ENCODE measurements around the gene HSPB6. TPM values are rescaled to one million over a fixed set of nuclear protein-coding genes. Genes with fewer than 3 reads are reported as not detected.

HSPB6 gene
- total and polyA plus RNA-seq, 4 donors: 13.2 to 44.8 (median 24.5) TPM

DNA sequence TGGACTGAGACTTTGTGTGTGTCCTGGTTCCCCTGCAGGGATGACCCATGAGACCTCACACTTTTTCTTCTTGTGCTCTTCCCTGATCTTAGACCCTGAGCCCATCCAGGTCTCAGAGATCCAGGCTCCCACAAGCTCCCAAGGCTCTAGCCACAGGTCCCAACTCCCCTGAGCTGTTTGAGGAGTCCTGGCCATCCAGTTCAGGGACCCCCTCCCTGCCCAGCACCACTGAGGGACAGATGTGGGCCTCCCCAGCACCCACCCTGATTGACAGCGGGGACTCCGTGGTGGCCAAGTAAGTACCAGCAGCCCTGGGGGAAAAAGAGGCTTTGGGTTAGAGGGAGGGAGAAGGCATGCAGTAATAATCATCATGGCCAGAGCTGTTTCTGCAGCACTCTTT, 2.9 kb upstream of the HSPB6 start:
- 91 to 100% methylated on average over 2 of the region's 2 CpGs for WGBS, 2 donors
- peak overlapping the region in 1 of 2 donors; percentile 37 for H3K9ac ChIP-seq (ENCODE audit: insufficient read depth in 1 of 2, low read length in 2 of 2)
- no peak for ATAC-seq (ENCODE audit: insufficient read depth, low FRiP score)

DNA sequence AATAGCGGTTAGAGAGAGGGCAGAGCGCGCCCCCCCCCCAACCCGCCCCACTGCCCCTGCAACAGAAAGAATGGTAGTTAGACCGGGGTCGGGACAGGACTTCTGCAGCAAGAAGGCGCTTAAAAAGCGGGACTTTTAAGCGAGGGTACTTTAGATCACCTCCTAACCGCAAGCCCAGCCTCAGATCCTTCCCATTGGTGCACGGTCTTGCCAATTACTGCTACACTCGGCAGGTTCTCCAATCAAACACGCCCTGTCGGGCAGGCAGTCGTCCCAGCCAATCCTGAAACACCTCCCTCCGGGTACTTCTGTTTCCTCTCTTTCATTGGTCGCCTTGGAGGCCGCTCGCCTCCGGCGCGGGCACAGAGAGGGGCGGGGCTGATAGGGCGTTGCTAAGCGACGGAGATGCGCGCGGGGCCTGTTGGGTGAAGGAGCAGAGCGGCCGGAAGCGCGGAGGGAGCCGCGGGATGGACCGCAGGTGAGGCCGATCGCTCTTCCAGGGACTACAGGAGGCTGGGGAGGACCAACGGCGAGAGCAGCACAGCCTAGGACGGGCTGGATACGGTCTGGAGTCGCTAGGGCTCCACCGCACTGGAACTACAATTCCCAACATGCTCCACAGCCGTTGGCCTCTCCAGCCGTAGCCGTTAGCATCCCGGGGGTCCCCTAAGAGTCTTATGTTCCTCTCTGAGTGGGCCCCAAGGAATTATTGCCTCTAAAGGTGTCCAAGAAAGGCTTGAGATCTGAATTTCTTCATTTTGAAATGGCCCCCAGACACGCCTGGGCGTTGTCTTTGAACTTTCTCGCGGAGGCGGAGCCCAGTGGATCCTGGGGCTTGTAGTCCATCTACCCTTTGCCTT, 1.1 kb upstream of the HSPB6 start, which contains the start of gene PROSER3:
TSS of gene PROSER3 (plus strand) at position 428 of the 860 bp plus-strand sequence. CDS start at position 468, 40 bp downstream.
- Histone ChIP-seq H3K27ac (ENCODE audit: low read depth in 1 of 2, low read length in 1 of 2) (peak within 1 kb of the TSS; percentile 97), H3K27me3 (ENCODE audit: control insufficient read depth in 3 of 3, insufficient read depth in 3 of 3, low read length in 2 of 3) (peaks cover 0 to 4% (median 0%) of the 10 kb centered on the region in 3 donors), H3K4me1 (ENCODE audit: control insufficient read depth in 5 of 5, insufficient read depth in 5 of 5, low read length in 5 of 5) (peaks cover 0 to 32% (median 14%) of the 10 kb centered on the region in 5 donors), H3K36me3 (ENCODE audit: control insufficient read depth in 4 of 4, insufficient read depth in 4 of 4, low read length in 4 of 4) (peaks cover 0 to 20% (median 17%) of the 10 kb centered on the region in 4 donors), H3K4me3 (peak within 1 kb of the TSS; percentile 91), H3K9ac (ENCODE audit: insufficient read depth in 1 of 2, low read length in 2 of 2) (peak within 1 kb of the TSS; percentile 46 to 96), H3K9me3 (ENCODE audit: control insufficient read depth in 4 of 4, insufficient read depth in 3 of 4, low read length in 3 of 4) (peaks cover 0 to 2% (median 0%) of the 10 kb centered on the region in 4 donors)
- DNase-seq (peak; percentile 99 to 100 (median 100)), ATAC-seq (ENCODE audit: insufficient read depth, low FRiP score) (peak; percentile 95)
- TF ChIP-seq, protein P1, sequence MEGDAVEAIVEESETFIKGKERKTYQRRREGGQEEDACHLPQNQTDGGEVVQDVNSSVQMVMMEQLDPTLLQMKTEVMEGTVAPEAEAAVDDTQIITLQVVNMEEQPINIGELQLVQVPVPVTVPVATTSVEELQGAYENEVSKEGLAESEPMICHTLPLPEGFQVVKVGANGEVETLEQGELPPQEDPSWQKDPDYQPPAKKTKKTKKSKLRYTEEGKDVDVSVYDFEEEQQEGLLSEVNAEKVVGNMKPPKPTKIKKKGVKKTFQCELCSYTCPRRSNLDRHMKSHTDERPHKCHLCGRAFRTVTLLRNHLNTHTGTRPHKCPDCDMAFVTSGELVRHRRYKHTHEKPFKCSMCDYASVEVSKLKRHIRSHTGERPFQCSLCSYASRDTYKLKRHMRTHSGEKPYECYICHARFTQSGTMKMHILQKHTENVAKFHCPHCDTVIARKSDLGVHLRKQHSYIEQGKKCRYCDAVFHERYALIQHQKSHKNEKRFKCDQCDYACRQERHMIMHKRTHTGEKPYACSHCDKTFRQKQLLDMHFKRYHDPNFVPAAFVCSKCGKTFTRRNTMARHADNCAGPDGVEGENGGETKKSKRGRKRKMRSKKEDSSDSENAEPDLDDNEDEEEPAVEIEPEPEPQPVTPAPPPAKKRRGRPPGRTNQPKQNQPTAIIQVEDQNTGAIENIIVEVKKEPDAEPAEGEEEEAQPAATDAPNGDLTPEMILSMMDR (IDR thresholded peaks at IDR 0.05; ENCODE audit: control extremely low read depth, extremely low read depth): no peak
- 0% methylated on average over 52 to 53 of the region's 53 CpGs for whole genome bisulfite sequencing, 2 donors

More for the DNA sequence above, 2.9 kb upstream of the HSPB6 start:
- H3K4me3 ChIP-seq: no peak overlapping the region
- peaks cover 0 to 4% (median 0%) of the 10 kb centered on the region in 3 donors for H3K27me3 ChIP-seq (ENCODE audit: control insufficient read depth in 3 of 3, insufficient read depth in 3 of 3, low read length in 2 of 3)
- H3K4me1 ChIP-seq (ENCODE audit: control insufficient read depth in 5 of 5, insufficient read depth in 5 of 5, low read length in 5 of 5): peaks cover 0 to 32% (median 14%) of the 10 kb centered on the region in 5 donors
- peaks cover 0 to 2% (median 0%) of the 10 kb centered on the region in 4 donors for H3K9me3 ChIP-seq (ENCODE audit: control insufficient read depth in 4 of 4, insufficient read depth in 3 of 4, low read length in 3 of 4)
- TF ChIP-seq, protein P1 (IDR thresholded peaks at IDR 0.05; ENCODE audit: control extremely low read depth, extremely low read depth): no peak
- no peak overlapping the region for H3K27ac ChIP-seq (ENCODE audit: low read depth in 1 of 2, low read length in 1 of 2)
- H3K36me3 ChIP-seq (ENCODE audit: control insufficient read depth in 4 of 4, insufficient read depth in 4 of 4, low read length in 4 of 4): peaks cover 0 to 12% (median 11%) of the 10 kb centered on the region in 4 donors
- DNase-seq: no peak

DNA sequence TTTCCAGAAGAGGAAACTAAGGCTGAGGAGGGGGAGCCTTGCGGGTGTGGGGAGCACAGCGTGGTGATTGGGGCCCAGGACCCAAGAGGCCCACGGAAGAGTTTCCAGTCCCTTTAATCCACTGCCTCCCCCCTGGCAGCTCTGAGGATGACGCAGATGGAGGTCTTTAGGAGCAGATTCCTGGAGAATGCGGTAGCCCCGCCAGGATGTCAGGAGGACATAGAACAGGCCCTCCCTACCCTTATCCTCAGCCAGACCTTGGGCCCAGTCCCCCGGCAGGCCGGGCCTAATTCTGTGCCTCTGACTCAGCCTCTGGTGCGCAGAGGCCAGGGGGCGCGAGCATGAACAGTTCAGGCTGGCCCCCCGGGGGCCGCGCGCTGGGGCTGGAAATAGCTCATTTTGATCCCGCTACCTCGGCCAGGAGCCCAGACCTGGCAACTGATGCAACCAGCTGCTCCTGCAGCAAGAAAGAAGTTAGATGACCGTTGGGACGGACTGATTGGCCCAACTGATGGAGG, 461 bp upstream of the HSPB6 start:
- peaks cover 0 to 4% (median 0%) of the 10 kb centered on the region in 3 donors for H3K27me3 ChIP-seq (ENCODE audit: control insufficient read depth in 3 of 3, insufficient read depth in 3 of 3, low read length in 2 of 3)
- H3K27ac ChIP-seq (ENCODE audit: low read depth in 1 of 2, low read length in 1 of 2): peak overlapping the region; percentile 88 to 97
- TF ChIP-seq, protein P1 (IDR thresholded peaks at IDR 0.05; ENCODE audit: control extremely low read depth, extremely low read depth): no peak
- H3K9ac ChIP-seq (ENCODE audit: insufficient read depth in 1 of 2, low read length in 2 of 2): peak overlapping the region in 1 of 2 donors; percentile 56
- peaks cover 0 to 25% (median 21%) of the 10 kb centered on the region in 4 donors for H3K36me3 ChIP-seq (ENCODE audit: control insufficient read depth in 4 of 4, insufficient read depth in 4 of 4, low read length in 4 of 4)
- DNase-seq (peak; percentile 89 to 94 (median 92)), ATAC-seq (ENCODE audit: insufficient read depth, low FRiP score) (peak; percentile 6)
- H3K4me1 ChIP-seq (ENCODE audit: control insufficient read depth in 5 of 5, insufficient read depth in 5 of 5, low read length in 5 of 5): peaks cover 0 to 32% (median 14%) of the 10 kb centered on the region in 5 donors
- WGBS, 2 donors: 7 to 11% methylated on average over 18 to 19 of the region's 19 CpGs
- H3K4me3 ChIP-seq: no peak overlapping the region
- peaks cover 0 to 4% (median 0%) of the 10 kb centered on the region in 4 donors for H3K9me3 ChIP-seq (ENCODE audit: control insufficient read depth in 4 of 4, insufficient read depth in 3 of 4, low read length in 3 of 4)

Data from lung (tissue), 12 donors.